Endodermal cell (in vitro differentiated cells): ENCODE results near the gene TKFC. TPM values are rescaled to one million over a fixed set of nuclear protein-coding genes. Genes with fewer than 3 reads are reported as not detected.

Source experiments
- DNase-seq: peaks from one replicate; pipeline ENCODE4 v3.0.0-alpha.2; 2017
- H3K27ac ChIP-seq: 2 replicates; pipeline ENCODE4 v1.5.1; 2013; ENCODE audit warnings: mild to moderate bottlenecking, low read depth, low read length, moderate library complexity
- H3K27me3 ChIP-seq: 2 replicates; pipeline ENCODE4 v1.6.1; 2013; ENCODE audit warnings: mild to moderate bottlenecking, low read length, moderate library complexity; ENCODE audit not compliant: insufficient read depth, control insufficient read depth, poor library complexity, severe bottlenecking
- H3K36me3 ChIP-seq: 2 replicates; pipeline ENCODE4 v1.7.0; 2013; ENCODE audit warnings: mild to moderate bottlenecking, low read length, moderate library complexity; ENCODE audit not compliant: control insufficient read depth, insufficient read depth
- H3K4me1 ChIP-seq: one replicate; pipeline ENCODE4 v1.7.0; 2013; ENCODE audit warnings: low read length; ENCODE audit not compliant: control insufficient read depth, insufficient read depth
- H3K4me3 ChIP-seq: 2 replicates; pipeline ENCODE4 v1.5.1; 2013; ENCODE audit warnings: mild to moderate bottlenecking, low read length, moderate library complexity
- H3K9ac ChIP-seq: 2 replicates; pipeline ENCODE4 v1.6.1; 2013; ENCODE audit warnings: mild to moderate bottlenecking, low read length, moderate library complexity; ENCODE audit not compliant: poor library complexity, severe bottlenecking; ENCODE audit errors: extremely low read depth
- H3K9me3 ChIP-seq: 2 replicates; pipeline ENCODE4 v1.6.1; 2013; ENCODE audit warnings: mild to moderate bottlenecking, low read length, moderate library complexity; ENCODE audit not compliant: control insufficient read depth
- H3K27ac Mint-ChIP-seq: 2 replicates; pipeline ENCODE4 v1.8.0; 2020; ENCODE audit warnings: mixed read lengths
- H3K27me3 Mint-ChIP-seq: 2 replicates; pipeline ENCODE4 v1.8.0; 2021; ENCODE audit warnings: mild to moderate bottlenecking, mixed read lengths; ENCODE audit not compliant: insufficient read depth
- H3K36me3 Mint-ChIP-seq: 2 replicates; pipeline ENCODE4 v1.8.0; 2020; ENCODE audit warnings: low read depth, mixed read lengths
- H3K4me1 Mint-ChIP-seq: 2 replicates; pipeline ENCODE4 v1.8.0; 2020; ENCODE audit warnings: mixed read lengths
- H3K4me3 Mint-ChIP-seq: 2 replicates; pipeline ENCODE4 v1.8.0; 2020; ENCODE audit warnings: mild to moderate bottlenecking, moderate library complexity, mixed read lengths
- H3K9me3 Mint-ChIP-seq: 2 replicates; pipeline ENCODE4 v1.8.0; 2020; ENCODE audit warnings: mild to moderate bottlenecking, mixed read lengths
- WGBS, 2 experiments: methylation state at CpG; one replicate each; pipeline versions ENCODE4 v1.1.5 to v1.1.7; 2013; ENCODE audit warnings: missing lambda C conversion rate in 2 of 2, mixed read lengths in 1 of 2; ENCODE audit not compliant: insufficient coverage in 1 of 2, insufficient read length in 1 of 2; 5-methylcytosine and 5-hydroxymethylcytosine counted together
- total RNA-seq, 2 donors: library from RNA; stranded (reverse); fragmentation: NEBNext Ultra II Directional in 1 of 2; extraction: Animal tissue kit (Norgen Biotek cat#: 25700) in 1 of 2; gene quantifications; 2 replicates in 1 of 2; 3 replicates in 1 of 2; pipeline ENCODE4 v1.2.1, GENCODE V29; 2021
- TF ChIP-seq, protein P1 (sequence below): fragments of 200-600 bp; sonication (generic); conservative IDR thresholded peaks from 2 replicates; pipeline ENCODE4 v1.5.0; 2021; ENCODE audit warnings: antibody characterized with exemption, mild to moderate bottlenecking

The TKFC gene
- total RNA-seq, 2 donors from 2014 or later = 93.7 to 116 TPM

DNA sequence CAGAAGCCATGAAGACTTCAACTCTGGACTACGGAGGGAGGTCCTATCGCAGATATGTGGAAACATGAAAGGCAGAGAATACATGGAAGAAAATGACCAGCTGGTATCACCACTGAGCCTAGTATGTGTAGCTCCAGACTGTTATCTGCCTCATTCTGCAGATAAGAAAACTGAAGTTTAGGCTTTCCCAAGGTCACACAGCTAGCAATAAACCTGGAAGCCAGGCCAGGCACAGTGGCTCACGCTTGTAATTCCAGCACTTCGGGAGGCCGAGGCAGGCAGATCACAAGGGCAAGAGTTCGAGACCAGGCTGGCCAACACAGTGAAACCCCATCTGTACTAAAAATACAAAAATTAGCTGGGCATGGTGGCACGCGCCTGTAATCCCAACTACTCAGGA, 22.3 kb upstream of the TKFC start:
- TF ChIP-seq, protein P1, sequence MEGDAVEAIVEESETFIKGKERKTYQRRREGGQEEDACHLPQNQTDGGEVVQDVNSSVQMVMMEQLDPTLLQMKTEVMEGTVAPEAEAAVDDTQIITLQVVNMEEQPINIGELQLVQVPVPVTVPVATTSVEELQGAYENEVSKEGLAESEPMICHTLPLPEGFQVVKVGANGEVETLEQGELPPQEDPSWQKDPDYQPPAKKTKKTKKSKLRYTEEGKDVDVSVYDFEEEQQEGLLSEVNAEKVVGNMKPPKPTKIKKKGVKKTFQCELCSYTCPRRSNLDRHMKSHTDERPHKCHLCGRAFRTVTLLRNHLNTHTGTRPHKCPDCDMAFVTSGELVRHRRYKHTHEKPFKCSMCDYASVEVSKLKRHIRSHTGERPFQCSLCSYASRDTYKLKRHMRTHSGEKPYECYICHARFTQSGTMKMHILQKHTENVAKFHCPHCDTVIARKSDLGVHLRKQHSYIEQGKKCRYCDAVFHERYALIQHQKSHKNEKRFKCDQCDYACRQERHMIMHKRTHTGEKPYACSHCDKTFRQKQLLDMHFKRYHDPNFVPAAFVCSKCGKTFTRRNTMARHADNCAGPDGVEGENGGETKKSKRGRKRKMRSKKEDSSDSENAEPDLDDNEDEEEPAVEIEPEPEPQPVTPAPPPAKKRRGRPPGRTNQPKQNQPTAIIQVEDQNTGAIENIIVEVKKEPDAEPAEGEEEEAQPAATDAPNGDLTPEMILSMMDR = no peak
- Mint-ChIP-seq H3K27me3 (no peaks in the 10 kb centered on the region), H3K27ac (no peak overlapping the region), H3K4me1 (no peaks in the 10 kb centered on the region), H3K4me3 (no peak overlapping the region), H3K9me3 (no peaks in the 10 kb centered on the region), H3K36me3 (peaks cover 38% of the 10 kb centered on the region)
- Histone ChIP-seq H3K4me1 (no peaks in the 10 kb centered on the region), H3K9ac (no peak overlapping the region), H3K9me3 (no peaks in the 10 kb centered on the region), H3K27me3 (no peaks in the 10 kb centered on the region), H3K4me3 (no peak overlapping the region), H3K27ac (no peak overlapping the region), H3K36me3 (peaks cover 97% of the 10 kb centered on the region)
- DNase-seq = no peak
- 96 to 98% methylated on average over 6 to 8 of the region's 8 CpGs for WGBS, 2 experiments

DNA sequence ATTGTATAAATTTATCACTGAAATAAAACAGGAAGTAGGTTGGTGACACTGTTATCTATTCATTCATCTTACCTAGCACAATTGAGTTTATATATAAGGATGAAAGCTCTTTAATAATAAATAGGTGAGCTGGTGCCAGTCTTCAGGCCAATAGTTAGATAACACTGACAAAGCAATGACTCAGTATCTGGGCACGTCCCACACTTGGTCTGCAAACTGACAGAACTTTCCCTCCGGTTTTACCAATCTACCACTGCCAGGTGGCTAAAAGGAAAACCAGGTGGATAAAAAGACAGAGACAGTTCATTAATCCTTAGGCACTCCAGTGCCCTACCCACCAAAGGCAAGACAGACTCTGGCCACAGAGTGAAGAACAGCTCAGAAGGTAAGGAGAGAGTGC, 17.8 kb upstream of the TKFC start:
- H3K4me3 ChIP-seq = no peak overlapping the region
- H3K27ac ChIP-seq = no peak overlapping the region
- H3K4me3 Mint-ChIP-seq = no peak overlapping the region
- 92 to 97% methylated on average over 2 of the region's 2 CpGs for WGBS, 2 experiments
- TF ChIP-seq, protein P1 = no peak
- H3K27me3 Mint-ChIP-seq = no peaks in the 10 kb centered on the region
- no peaks in the 10 kb centered on the region for H3K27me3 ChIP-seq
- DNase-seq = no peak
- no peaks in the 10 kb centered on the region for H3K4me1 ChIP-seq
- H3K9me3 ChIP-seq = no peaks in the 10 kb centered on the region
- H3K4me1 Mint-ChIP-seq = no peaks in the 10 kb centered on the region
- H3K36me3 Mint-ChIP-seq = peaks cover 71% of the 10 kb centered on the region
- no peaks in the 10 kb centered on the region for H3K9me3 Mint-ChIP-seq
- no peak overlapping the region for H3K27ac Mint-ChIP-seq
- peaks cover 88% of the 10 kb centered on the region for H3K36me3 ChIP-seq
- H3K9ac ChIP-seq = no peak overlapping the region

DNA sequence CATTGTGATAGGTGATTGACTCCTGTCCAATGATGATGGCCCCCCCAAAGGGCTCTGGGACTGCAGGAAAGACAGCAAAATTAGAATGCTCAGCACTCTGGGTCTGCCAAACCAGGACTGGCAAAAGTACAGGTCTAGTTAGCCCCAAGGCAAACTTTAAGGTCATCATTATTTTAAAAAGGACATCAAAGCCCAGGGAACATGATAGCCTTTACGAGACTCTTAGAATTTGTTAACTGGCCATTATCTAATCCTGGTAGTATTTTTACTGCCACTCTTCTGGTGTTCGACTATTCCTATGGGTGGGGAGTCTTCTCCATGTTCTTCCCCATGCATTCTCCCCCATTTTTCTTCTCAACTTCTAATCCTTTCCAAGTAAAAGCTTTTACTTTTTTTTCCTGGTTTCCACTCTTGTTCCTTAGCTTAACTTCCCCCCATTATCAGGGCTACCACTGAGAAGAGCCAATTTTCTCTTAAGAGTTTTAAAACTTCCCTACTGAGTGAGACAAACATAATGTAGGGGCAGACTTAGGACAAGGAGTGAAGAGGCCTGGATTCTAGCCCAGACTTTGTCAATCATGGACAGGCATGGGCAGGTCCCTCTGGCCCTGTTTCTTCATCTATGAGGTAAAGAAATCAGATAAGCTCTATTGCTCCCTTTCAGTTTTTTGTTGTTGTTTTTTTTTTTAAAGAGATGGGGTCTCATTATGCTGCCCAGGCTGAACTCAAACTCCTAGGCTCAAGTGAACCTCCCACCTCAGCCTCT, 7.2 kb upstream of the TKFC start:
- TF ChIP-seq, protein P1 = no peak
- Mint-ChIP-seq H3K27ac (peak overlapping the region; percentile 57), H3K4me3 (no peak overlapping the region)

More for the DNA sequence above, 7.2 kb upstream of the TKFC start:
- Histone ChIP-seq H3K9me3 (no peaks in the 10 kb centered on the region), H3K9ac (no peak overlapping the region), H3K4me3 (no peak overlapping the region), H3K4me1 (peaks cover 7% of the 10 kb centered on the region), H3K27ac (no peak overlapping the region), H3K27me3 (no peaks in the 10 kb centered on the region), H3K36me3 (peaks cover 89% of the 10 kb centered on the region)
- peaks cover 72% of the 10 kb centered on the region for H3K36me3 Mint-ChIP-seq
- H3K27me3 Mint-ChIP-seq = no peaks in the 10 kb centered on the region
- no peak for DNase-seq
- no peaks in the 10 kb centered on the region for H3K9me3 Mint-ChIP-seq
- 82 to 93% methylated on average over 2 of the region's 2 CpGs for WGBS, 2 experiments
- H3K4me1 Mint-ChIP-seq = peaks cover 16% of the 10 kb centered on the region
